Stimulated activated effector memory CD8-positive, alpha-beta T cell treated with anti-CD3 and anti-CD28 coated beads, Interleukin-12 subunit alpha, Interleukin-12 subunit beta, amount 100 ng/mL, for 72 hours (primary cell): ENCODE measurements around the gene HIGD1A.

ENCODE experiments used
- ATAC-seq: fragments of 150-1000 bp; cut with Tn5 transposase; 2 replicates; pipeline ENCODE4 v1.10.0; 2021
- DNase-seq, 2 donors: peaks; one replicate each; pipeline ENCODE4 v3.0.0; 2021 to 2022; ENCODE audit warnings: low spot score in 2 of 2
- H3K27ac Mint-ChIP-seq: one replicate; pipeline ENCODE4 v1.8.0; 2022; ENCODE audit warnings: mild to moderate bottlenecking, mixed read lengths
- H3K36me3 Mint-ChIP-seq: one replicate; pipeline ENCODE4 v1.8.0; 2022; ENCODE audit warnings: mild to moderate bottlenecking, mixed read lengths
- H3K4me1 Mint-ChIP-seq: one replicate; pipeline ENCODE4 v1.8.0; 2022; ENCODE audit warnings: mixed read lengths
- H3K4me3 Mint-ChIP-seq: one replicate; pipeline ENCODE4 v1.8.0; 2022; ENCODE audit warnings: mild to moderate bottlenecking, mixed read lengths
- H3K9me3 Mint-ChIP-seq: one replicate; pipeline ENCODE4 v1.8.0; 2022; ENCODE audit warnings: mixed read lengths

HIGD1A gene

GRCh38 chr3:42836150-42837123 lies 32.1 kb upstream of the HIGD1A start:
- Mint-ChIP-seq H3K4me3 (no peak overlapping the region), H3K27ac (no peak overlapping the region), H3K4me1 (peaks cover 6% of the 10 kb centered on the region), H3K9me3 (no peaks in the 10 kb centered on the region), H3K36me3 (no peaks in the 10 kb centered on the region)
- ATAC-seq (peak; percentile 26), DNase-seq (no peak)

GRCh38 chr3:42831321-42831713 lies 27.0 kb upstream of the HIGD1A start:
- H3K27ac Mint-ChIP-seq: no peak overlapping the region
- no peaks in the 10 kb centered on the region for H3K4me1 Mint-ChIP-seq
- no peaks in the 10 kb centered on the region for H3K9me3 Mint-ChIP-seq
- H3K4me3 Mint-ChIP-seq: no peak overlapping the region
- ATAC-seq (peak; percentile 91), DNase-seq (peak; percentile 77 to 89)
- no peaks in the 10 kb centered on the region for H3K36me3 Mint-ChIP-seq

DNA sequence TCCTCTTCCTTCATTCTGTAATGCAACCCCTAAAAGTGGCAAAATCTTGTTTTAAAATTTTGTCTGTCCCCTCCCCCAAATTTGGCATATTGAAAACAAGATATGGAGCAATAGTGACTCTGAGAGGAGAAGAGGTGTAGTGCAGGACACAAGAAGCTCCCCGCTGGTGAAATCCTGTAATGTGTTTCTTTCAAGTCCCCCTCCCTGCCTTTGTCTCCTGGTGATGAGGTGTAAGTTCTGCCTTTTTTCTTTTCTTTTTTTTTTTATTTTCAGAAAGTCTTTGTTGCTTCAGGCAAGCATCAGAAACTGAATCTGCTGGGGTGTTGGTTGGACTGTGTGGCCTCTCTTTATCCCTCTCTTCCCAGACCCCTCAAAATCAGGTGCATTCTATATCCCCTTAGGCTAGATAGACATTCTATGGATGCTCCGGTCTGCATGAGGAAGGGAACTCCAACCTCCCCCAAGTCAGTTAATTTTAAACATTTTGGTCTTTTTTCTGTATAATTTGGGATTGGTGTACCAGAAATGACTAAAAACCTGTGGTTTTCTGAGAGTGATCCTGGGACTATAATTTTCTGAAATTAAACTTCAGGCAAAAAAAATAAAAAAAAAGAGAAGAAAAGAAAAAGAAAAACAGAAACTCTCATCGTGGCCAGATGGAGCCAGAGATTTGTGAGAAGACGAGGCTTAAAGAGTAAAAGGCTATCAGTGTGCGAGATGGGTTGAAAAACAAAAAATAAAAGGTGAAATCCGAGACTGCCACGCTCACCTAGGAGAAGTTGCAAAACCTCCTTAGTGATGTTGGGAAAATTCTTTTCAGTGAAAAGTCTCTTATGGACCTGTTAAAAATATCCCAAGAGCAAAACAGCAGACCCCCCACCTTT lies 26.4 kb upstream of the HIGD1A start:
- no peak for DNase-seq
- H3K9me3 Mint-ChIP-seq: no peaks in the 10 kb centered on the region
- no peaks in the 10 kb centered on the region for H3K4me1 Mint-ChIP-seq
- H3K36me3 Mint-ChIP-seq: no peaks in the 10 kb centered on the region
- H3K4me3 Mint-ChIP-seq: no peak overlapping the region
- ATAC-seq: no peak
- H3K27ac Mint-ChIP-seq: no peak overlapping the region

- H3K4me3 Mint-ChIP-seq: no peak overlapping the region
- no peak for ATAC-seq
- H3K27ac Mint-ChIP-seq: no peak overlapping the region
- no peaks in the 10 kb centered on the region for H3K4me1 Mint-ChIP-seq
- no peaks in the 10 kb centered on the region for H3K36me3 Mint-ChIP-seq
- DNase-seq: no peak
- H3K9me3 Mint-ChIP-seq: no peaks in the 10 kb centered on the region
Measured at GRCh38 chr3:42829628-42830436, 25.5 kb upstream of the HIGD1A start.

- no peak overlapping the region for H3K4me3 Mint-ChIP-seq
- H3K27ac Mint-ChIP-seq: no peak overlapping the region
- DNase-seq (no peak), ATAC-seq (no peak)
- no peaks in the 10 kb centered on the region for H3K4me1 Mint-ChIP-seq
- H3K36me3 Mint-ChIP-seq: no peaks in the 10 kb centered on the region
- no peaks in the 10 kb centered on the region for H3K9me3 Mint-ChIP-seq
Measured at GRCh38 chr3:42829083-42829627, 24.9 kb upstream of the HIGD1A start.

DNA sequence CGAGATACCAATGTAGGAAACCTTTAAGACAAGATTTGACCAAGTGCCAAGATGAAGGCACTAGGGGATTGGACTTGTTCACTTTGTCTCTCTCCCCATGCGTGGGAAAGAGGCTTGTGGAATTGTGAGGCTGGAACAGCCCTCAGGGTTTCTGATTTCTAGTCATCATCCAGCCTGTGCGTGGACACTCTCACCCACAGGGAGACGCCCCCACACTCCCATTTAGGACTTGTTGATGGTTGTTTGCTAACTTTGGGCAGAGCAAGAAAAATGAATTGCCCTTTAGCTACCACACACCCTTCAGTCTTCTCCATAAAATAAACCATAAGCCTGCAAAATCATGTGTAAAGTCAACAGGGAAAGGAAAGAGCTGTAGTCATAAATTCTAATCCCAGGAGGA lies 23.4 kb upstream of the HIGD1A start:
- Mint-ChIP-seq H3K36me3 (no peaks in the 10 kb centered on the region), H3K4me1 (no peaks in the 10 kb centered on the region), H3K9me3 (no peaks in the 10 kb centered on the region), H3K4me3 (no peak overlapping the region), H3K27ac (no peak overlapping the region)
- no peak for ATAC-seq
- DNase-seq: no peak

DNA sequence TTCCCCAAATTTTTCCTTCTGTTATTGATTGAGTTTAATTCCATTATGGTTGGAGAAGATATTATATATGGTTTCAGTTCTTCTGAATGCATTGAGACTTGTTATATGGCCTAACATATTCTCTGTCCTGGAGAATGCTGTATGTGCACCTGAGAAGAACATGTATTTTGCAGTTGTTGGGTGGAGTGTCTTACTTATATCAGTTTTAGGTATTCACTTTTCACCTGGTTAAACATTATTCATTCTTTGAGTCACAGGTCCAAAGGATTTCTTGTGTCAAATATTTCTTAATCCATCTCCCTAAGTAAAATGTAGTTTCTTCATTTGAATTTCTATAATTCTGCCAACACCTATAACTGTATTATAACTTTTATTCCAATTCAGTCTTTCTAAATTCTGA lies 22.7 kb upstream of the HIGD1A start:
- Mint-ChIP-seq H3K36me3 (no peaks in the 10 kb centered on the region), H3K27ac (no peak overlapping the region), H3K4me3 (no peak overlapping the region), H3K9me3 (no peaks in the 10 kb centered on the region), H3K4me1 (no peaks in the 10 kb centered on the region)
- ATAC-seq: no peak
- no peak for DNase-seq

DNA sequence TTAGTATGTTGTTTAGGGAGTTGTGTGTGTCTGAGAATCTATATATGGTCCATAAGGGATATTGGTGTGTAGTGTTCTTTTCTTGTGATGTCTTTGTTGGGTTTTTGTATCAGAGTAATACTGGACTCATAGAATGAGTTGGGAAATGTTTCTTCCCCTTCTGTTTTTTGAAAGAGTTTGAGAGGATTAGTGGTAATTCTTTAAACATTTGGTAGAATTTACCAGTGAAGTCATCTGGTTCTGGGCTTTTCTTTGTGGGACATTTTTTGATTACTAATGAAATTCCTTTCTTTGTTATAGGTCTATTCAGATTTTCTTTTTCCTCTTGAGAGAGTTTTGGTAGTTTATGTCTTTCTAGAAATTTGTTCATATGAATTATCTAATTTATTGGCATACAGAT lies 21.9 kb upstream of the HIGD1A start:
- no peaks in the 10 kb centered on the region for H3K9me3 Mint-ChIP-seq
- H3K36me3 Mint-ChIP-seq: no peaks in the 10 kb centered on the region
- no peak overlapping the region for H3K27ac Mint-ChIP-seq
- ATAC-seq: no peak
- no peak for DNase-seq
- no peak overlapping the region for H3K4me3 Mint-ChIP-seq
- no peaks in the 10 kb centered on the region for H3K4me1 Mint-ChIP-seq

DNA sequence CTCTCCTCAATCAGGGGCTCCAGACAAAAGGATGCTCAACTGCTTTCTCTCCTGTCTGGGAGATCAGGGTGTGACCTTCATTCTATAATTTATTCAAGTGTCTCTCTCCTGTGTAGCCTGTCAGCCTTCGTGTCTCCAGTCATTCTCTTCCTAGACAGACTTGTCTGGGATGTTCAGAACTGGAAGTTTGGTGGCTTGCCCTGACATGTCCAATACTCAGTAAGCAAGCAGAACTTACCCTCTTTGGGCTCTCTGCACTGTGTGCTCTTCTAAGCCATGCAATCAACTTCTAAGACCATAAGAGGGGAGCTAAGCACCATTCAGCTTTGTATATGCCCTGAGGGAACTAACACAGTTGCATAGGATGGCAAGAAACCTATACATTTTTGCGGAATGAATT lies 19.1 kb upstream of the HIGD1A start:
- H3K36me3 Mint-ChIP-seq: no peaks in the 10 kb centered on the region
- no peaks in the 10 kb centered on the region for H3K9me3 Mint-ChIP-seq
- DNase-seq (no peak), ATAC-seq (no peak)
- H3K4me1 Mint-ChIP-seq: no peaks in the 10 kb centered on the region
- peak overlapping the region; percentile 12 for H3K27ac Mint-ChIP-seq
- no peak overlapping the region for H3K4me3 Mint-ChIP-seq

DNA sequence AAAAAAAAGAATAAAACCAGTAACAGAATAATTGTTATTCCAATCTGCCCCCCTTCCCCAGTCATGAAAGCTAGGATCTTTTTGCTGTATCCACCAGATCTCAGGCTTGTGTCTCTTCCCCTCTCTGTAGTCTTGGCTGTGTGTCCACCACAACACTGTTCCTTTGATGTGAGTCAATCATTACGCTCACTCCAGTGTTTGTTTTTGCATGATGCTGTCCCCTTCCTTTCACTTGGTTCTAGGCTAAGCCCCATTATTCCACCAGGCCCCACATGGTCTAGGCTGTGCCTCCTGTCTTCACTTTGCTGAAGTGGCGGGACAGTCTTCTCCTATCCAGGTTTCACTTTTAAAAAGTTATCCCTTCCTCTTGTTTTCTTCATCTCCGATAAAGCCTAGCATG lies 18.5 kb upstream of the HIGD1A start:
- ATAC-seq: no peak
- Mint-ChIP-seq H3K4me1 (no peaks in the 10 kb centered on the region), H3K36me3 (no peaks in the 10 kb centered on the region), H3K4me3 (no peak overlapping the region), H3K27ac (peak overlapping the region; percentile 12), H3K9me3 (no peaks in the 10 kb centered on the region)
- no peak for DNase-seq

GRCh38 chr3:42820746-42821051 lies 16.4 kb upstream of the HIGD1A start:
- H3K36me3 Mint-ChIP-seq: no peaks in the 10 kb centered on the region
- no peak overlapping the region for H3K27ac Mint-ChIP-seq
- H3K4me1 Mint-ChIP-seq: no peaks in the 10 kb centered on the region
- DNase-seq (no peak), ATAC-seq (no peak)
- no peak overlapping the region for H3K4me3 Mint-ChIP-seq
- H3K9me3 Mint-ChIP-seq: no peaks in the 10 kb centered on the region

DNA sequence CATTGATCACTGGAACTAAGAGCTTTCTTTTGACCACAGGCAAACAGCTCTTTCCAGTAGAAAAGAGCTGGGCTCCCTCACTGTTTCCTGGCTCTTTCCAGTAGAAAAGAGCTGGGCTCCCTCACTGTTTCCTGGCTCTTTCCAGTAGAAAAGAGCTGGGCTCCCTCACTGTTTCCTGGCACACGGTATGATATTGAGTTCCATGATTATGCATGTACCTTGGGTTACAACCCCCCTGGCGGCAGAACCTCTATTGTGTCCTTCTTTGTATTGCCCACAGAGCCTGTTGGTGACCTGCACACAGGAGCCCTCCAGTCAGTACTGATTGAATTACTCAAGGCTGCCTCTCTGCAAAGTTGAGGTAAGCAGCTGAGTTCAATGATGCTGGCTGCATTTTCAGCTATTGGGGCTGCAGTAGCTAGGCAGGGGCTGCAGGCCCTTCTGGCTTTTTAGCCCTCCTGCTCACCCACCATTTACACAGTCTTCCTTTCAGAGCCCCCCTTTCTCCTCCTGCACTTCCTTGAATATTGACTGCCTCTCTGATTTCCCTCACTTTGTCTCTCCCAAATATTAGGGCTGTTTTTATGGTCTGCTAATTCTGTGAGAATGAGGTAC lies 15.2 kb upstream of the HIGD1A start:
- ATAC-seq (no peak), DNase-seq (no peak)
- Mint-ChIP-seq H3K9me3 (no peaks in the 10 kb centered on the region), H3K4me3 (no peak overlapping the region), H3K36me3 (no peaks in the 10 kb centered on the region), H3K4me1 (no peaks in the 10 kb centered on the region), H3K27ac (no peak overlapping the region)

DNA sequence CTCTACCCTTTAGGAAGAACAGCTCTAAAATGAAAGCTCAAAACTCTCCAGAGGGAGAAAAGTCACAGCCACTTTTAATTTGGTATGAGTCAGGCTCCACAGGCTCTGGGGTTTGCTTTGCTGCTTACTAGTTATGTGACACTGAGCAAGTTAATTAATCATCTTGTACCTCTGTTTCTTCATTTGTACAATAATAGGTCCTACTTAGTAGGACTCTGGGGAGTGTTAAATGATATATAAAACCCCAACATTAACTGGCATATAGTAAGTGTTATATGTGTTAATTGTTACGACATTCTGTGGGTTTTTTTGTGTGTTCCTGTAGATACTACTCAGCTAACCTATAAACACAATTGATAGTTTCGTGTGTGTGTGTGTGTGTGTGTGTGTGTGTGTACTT lies 11.5 kb upstream of the HIGD1A start:
- Mint-ChIP-seq H3K9me3 (no peaks in the 10 kb centered on the region), H3K36me3 (no peaks in the 10 kb centered on the region), H3K4me3 (no peak overlapping the region), H3K4me1 (no peaks in the 10 kb centered on the region), H3K27ac (no peak overlapping the region)
- ATAC-seq: peak; percentile 43
- no peak for DNase-seq

GRCh38 chr3:42814914-42815507 lies 10.7 kb upstream of the HIGD1A start:
- DNase-seq (no peak), ATAC-seq (no peak)
- Mint-ChIP-seq H3K27ac (no peak overlapping the region), H3K4me1 (no peaks in the 10 kb centered on the region), H3K4me3 (no peak overlapping the region), H3K36me3 (no peaks in the 10 kb centered on the region), H3K9me3 (no peaks in the 10 kb centered on the region)
